ENCODE results near the gene GPAM.

- TF ChIP-seq CTCF (IDR thresholded peaks at IDR 0.05), result no peak
- no peak for TF ChIP-seq EP300 (IDR thresholded peaks at IDR 0.05)
Observed at GRCh38 chr10:112208997-112209396, 25.4 kb upstream of the GPAM start.

All from gastroesophageal sphincter (tissue), 3 donors.